ENCODE measurements around the gene TPM3. TPM values are rescaled to one million over a fixed set of nuclear protein-coding genes. Genes with fewer than 3 reads are reported as not detected.
A peak's percentile ranks its signal among the peaks of the same experiment; 100 is the strongest.

The TPM3 gene
- total and polyA plus RNA-seq, 9 of the 15 experiments (the other 6 are each of a cell fraction or from before 2014, with no cell fraction given), result 202 to 604 (median 421) TPM

GRCh38 chr1:154154534-154155191, 37.2 kb downstream of the TPM3 start, which contains the start of gene NUP210L (continued):
- TF ChIP-seq CTCF (IDR thresholded peaks at IDR 0.05 in 2 of 3, conservative IDR thresholded peaks at IDR 0.05 in 1 of 3; ENCODE audit: insufficient read depth in 2 of 3, low read depth in 1 of 3, low read length in 3 of 3) (0 out of 6 replicates have a peak, but pooled peaks of 2 of the 3 experiments have one; percentile 5 to 8), RBM22 (IDR thresholded peaks at IDR 0.05; ENCODE audit: low read depth, low read length, poor library complexity, severe bottlenecking) (peak; percentile 68)

GRCh38 chr1:154154053-154154452, 37.8 kb downstream of the TPM3 start:
- in situ Hi-C loops (cut with MboI), result no loop called here
- no peak overlapping the region for H3K27ac ChIP-seq (ENCODE audit: extremely low read depth, low read depth, low read length)
- intact Hi-C loops (cut with micrococcal nuclease), result no loop called here
- no peak overlapping the region for H3K9ac ChIP-seq (ENCODE audit: insufficient read depth in 1 of 2, low read depth in 2 of 2, low read length in 2 of 2)
- H3K4me3 ChIP-seq, result no peak overlapping the region
- no peaks in the 10 kb centered on the region for H3K27me3 ChIP-seq (ENCODE audit: control insufficient read depth in 2 of 2, insufficient read depth in 2 of 2, low read length in 2 of 2)
- ChIA-PET CTCF (ENCODE audit: low intra/inter-chr PET ratio) (no interaction called here), POLR2A (interaction anchor here (0.5 kb wide), 1 partner anchor 118 kb away, joined by 3 read pairs; no protein-coding TSS in a partner anchor)
- H2AFZ ChIP-seq (ENCODE audit: low read depth, low read length), result no peak overlapping the region
- H3K4me1 ChIP-seq (replicated peaks in 1 of 2; ENCODE audit: control insufficient read depth in 2 of 2, insufficient read depth in 2 of 2, low read length in 2 of 2), result peaks cover 23 to 38% of the 10 kb centered on the region in 2 experiments
- no TSS peak for BruUV-seq (replicated peaks)
- H3K4me2 ChIP-seq (ENCODE audit: insufficient read depth, low read length), result no peak overlapping the region
- H3K79me2 ChIP-seq (ENCODE audit: control insufficient read depth, insufficient read depth, low read length), result peaks cover 5% of the 10 kb centered on the region; the same call in 1 of the 3 replicates
- FAIRE-seq, result no peak
- H3K9me1 ChIP-seq (ENCODE audit: control insufficient read depth, insufficient read depth, low read length), result no peaks in the 10 kb centered on the region
- peaks cover 39% of the 10 kb centered on the region for H3K36me3 ChIP-seq (ENCODE audit: control insufficient read depth, insufficient read depth, low read length)
- 0 out of 2 replicates have a peak, but pooled peaks cover under 1% of the 10 kb centered on the region for H3K9me3 ChIP-seq (replicated peaks; ENCODE audit: control insufficient read depth, insufficient read depth, low read depth, low read length)
- DNase-seq (ENCODE audit: extremely low read depth in 1 of 4, low spot score in 3 of 4), result no peak
- no peaks in the 10 kb centered on the region for H4K20me1 ChIP-seq (replicated peaks; ENCODE audit: control insufficient read depth, insufficient read depth, low read length)
- WGBS (ENCODE audit: insufficient coverage, low coverage, missing lambda C conversion rate), result 84% methylated on average over 6 of the region's 6 CpGs
- no peak for ATAC-seq
- TF ChIP-seq SMAD3 (CRISPR knock-in tag; conservative IDR thresholded peaks at IDR 0.05) (no peak), KDM1A (IDR thresholded peaks at IDR 0.05) (peak; percentile 71 to 82), HDAC2 (IDR thresholded peaks at IDR 0.05) (peak; percentile 72; the same call in 1 of the 2 replicates), RCOR1 (IDR thresholded peaks at IDR 0.05; ENCODE audit: borderline replicate concordance in 1 of 2, low read depth in 2 of 2, low read length in 2 of 2) (peak in 1 of 2 experiments; percentile 65; a peak in 2 of 4 replicates), PHF20 (IDR thresholded peaks at IDR 0.05; ENCODE audit: partially characterized antibody) (peak; percentile 49), MYNN (IDR thresholded peaks at IDR 0.05) (no peak), MYNN (CRISPR knock-in tag; IDR thresholded peaks at IDR 0.05) (no peak), RBM25 (IDR thresholded peaks at IDR 0.05; ENCODE audit: low read depth, low read length, severe bottlenecking) (peak; percentile 92), ADNP (tag; IDR thresholded peaks at IDR 0.05) (peak; percentile 88), FOXA3 (CRISPR knock-in tag; conservative IDR thresholded peaks at IDR 0.05 in 1 of 2, IDR thresholded peaks at IDR 0.05 in 1 of 2) (peak in 1 of 2 experiments; percentile 36; a peak in 1 of 4 replicates), CBX3 (IDR thresholded peaks at IDR 0.05; ENCODE audit: borderline replicate concordance in 1 of 2, low read length in 2 of 2) (peak in 1 of 2 experiments; percentile 41; a peak in 1 of 3 replicates)

Measured in K562 (cell line).